ENCODE data around the gene DNASE2B. TPM values are rescaled to one million over a fixed set of nuclear protein-coding genes. Genes with fewer than 3 reads are reported as not detected.

DNASE2B gene
- total RNA-seq, 1 donor from 2014 or later, result not detected

DNA sequence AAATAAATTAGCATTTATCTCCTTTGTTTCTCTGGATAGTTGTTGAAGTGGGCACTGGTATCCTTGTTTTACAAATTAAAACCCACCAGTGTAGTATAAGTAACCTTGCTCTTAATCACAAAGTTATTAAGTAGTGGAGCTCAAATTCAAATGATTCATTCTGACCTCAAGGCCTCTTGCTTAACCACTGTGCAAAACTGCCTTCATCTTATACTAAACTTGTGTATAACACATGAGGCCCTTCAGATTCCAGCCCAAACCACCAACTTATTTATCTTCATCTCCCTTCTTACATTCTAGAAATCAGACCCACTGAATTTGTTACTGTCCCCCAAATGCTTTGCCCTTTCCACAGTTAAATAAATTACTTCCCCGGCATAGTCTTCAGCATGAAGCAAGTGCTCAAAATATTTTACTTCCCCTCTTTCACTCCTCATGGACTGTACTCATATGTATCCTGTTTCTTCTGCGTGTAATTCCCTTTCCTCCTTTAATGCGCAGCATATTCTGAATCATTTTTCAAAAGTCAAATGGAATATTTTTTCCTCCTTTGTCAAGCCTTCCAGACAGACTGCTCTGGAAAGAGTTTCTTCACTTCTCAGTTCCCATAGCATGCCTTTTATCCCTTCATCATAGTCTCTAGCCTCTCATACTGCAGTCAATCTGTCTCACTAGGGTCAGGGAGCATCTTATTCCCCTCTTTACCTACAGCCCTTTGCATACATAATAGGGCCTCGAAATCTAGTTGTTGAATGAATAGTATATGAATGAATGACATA is 19.0 kb upstream of the DNASE2B start:
- intact Hi-C loops (cut with DNase I), result no loop called here
- Histone ChIP-seq H3K4me3 (no peak overlapping the region), H3K4me1 (peaks cover 25% of the 10 kb centered on the region), H3K36me3 (no peaks in the 10 kb centered on the region), H3K27ac (no peak overlapping the region), H3K9me3 (no peaks in the 10 kb centered on the region), H3K27me3 (no peaks in the 10 kb centered on the region)
- no peak for TF ChIP-seq CTCF (IDR thresholded peaks at IDR 0.05)
- TF ChIP-seq POLR2AphosphoS5 (IDR thresholded peaks at IDR 0.05; ENCODE audit: insufficient read depth in 1 of 2, low read depth in 1 of 2), result no peak
- TF ChIP-seq POLR2A (IDR thresholded peaks at IDR 0.05), result no peak
- no peak for DNase-seq (ENCODE audit: extremely low spot score in 2 of 2)

- DNase-seq (ENCODE audit: extremely low spot score in 2 of 2), result no peak
- peaks cover 25% of the 10 kb centered on the region for H3K4me1 ChIP-seq
- H3K27me3 ChIP-seq, result no peaks in the 10 kb centered on the region
- intact Hi-C loops (cut with DNase I), result no loop called here
- H3K36me3 ChIP-seq, result no peaks in the 10 kb centered on the region
- TF ChIP-seq CTCF (IDR thresholded peaks at IDR 0.05) (no peak), POLR2AphosphoS5 (IDR thresholded peaks at IDR 0.05; ENCODE audit: insufficient read depth in 1 of 2, low read depth in 1 of 2) (no peak), POLR2A (IDR thresholded peaks at IDR 0.05) (no peak)
- H3K27ac ChIP-seq, result no peak overlapping the region
- H3K9me3 ChIP-seq, result no peaks in the 10 kb centered on the region
- no peak overlapping the region for H3K4me3 ChIP-seq
Measured at GRCh38 chr1:84379917-84380180, 18.4 kb upstream of the DNASE2B start.

DNA sequence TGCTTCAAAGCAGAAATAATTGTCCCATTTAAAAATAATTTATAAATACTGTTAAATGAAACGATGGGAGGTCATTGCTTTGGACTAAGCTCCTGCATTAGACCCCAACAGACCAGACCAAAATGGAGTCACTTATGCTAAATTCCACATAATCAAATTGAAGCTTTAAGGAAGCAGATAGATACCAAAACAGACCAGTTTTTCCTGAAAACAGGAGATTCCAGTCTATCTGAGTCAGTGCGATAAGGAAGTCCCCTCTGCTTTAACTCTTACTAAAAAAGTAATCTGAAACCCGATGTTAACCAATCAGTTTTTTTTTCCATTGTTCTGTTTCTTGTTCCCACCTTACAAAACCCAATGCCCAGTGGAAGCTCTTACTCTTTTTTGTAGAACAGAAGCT is 16.2 kb upstream of the DNASE2B start:
- no peak for TF ChIP-seq POLR2AphosphoS5 (IDR thresholded peaks at IDR 0.05; ENCODE audit: insufficient read depth in 1 of 2, low read depth in 1 of 2)
- no peak for TF ChIP-seq POLR2A (IDR thresholded peaks at IDR 0.05)
- TF ChIP-seq CTCF (IDR thresholded peaks at IDR 0.05), result no peak
- Histone ChIP-seq H3K36me3 (no peaks in the 10 kb centered on the region), H3K27me3 (no peaks in the 10 kb centered on the region), H3K27ac (no peak overlapping the region), H3K4me3 (no peak overlapping the region), H3K4me1 (peaks cover 10% of the 10 kb centered on the region), H3K9me3 (no peaks in the 10 kb centered on the region)
- no peak for DNase-seq (ENCODE audit: extremely low spot score in 2 of 2)
- intact Hi-C loops (cut with DNase I), result no loop called here

DNA sequence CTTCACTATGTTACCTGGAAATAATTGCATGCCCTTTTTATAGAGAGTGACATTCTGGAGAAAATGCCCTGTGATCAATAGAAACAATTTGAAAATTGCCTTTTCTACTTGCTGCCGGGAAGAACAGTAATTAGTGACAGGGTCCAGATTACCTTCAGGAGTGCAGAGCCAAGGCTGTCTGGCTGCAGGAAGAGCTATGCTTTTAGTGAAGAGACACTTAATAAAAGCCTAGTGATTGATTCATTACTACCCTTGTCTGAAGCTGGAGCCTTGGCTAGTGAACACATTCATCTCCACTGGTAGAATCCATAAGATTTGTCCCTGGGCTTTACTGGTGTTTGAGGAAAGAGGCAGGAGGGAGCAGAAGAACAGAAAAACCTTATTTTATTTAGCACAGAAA is 12.9 kb upstream of the DNASE2B start:
- no peaks in the 10 kb centered on the region for H3K36me3 ChIP-seq
- H3K27ac ChIP-seq, result no peak overlapping the region
- H3K4me3 ChIP-seq, result no peak overlapping the region
- no peaks in the 10 kb centered on the region for H3K27me3 ChIP-seq
- DNase-seq (ENCODE audit: extremely low spot score in 2 of 2), result no peak
- H3K9me3 ChIP-seq, result no peaks in the 10 kb centered on the region
- intact Hi-C loops (cut with DNase I), result no loop called here
- TF ChIP-seq POLR2AphosphoS5 (IDR thresholded peaks at IDR 0.05; ENCODE audit: insufficient read depth in 1 of 2, low read depth in 1 of 2) (no peak), CTCF (IDR thresholded peaks at IDR 0.05) (no peak), POLR2A (IDR thresholded peaks at IDR 0.05) (no peak)
- H3K4me1 ChIP-seq, result no peaks in the 10 kb centered on the region

- no peak for DNase-seq (ENCODE audit: extremely low spot score in 2 of 2)
- Histone ChIP-seq H3K27me3 (no peaks in the 10 kb centered on the region), H3K27ac (no peak overlapping the region), H3K9me3 (no peaks in the 10 kb centered on the region), H3K4me1 (no peaks in the 10 kb centered on the region), H3K36me3 (no peaks in the 10 kb centered on the region), H3K4me3 (no peak overlapping the region)
- intact Hi-C loops (cut with DNase I), result no loop called here
- no peak for TF ChIP-seq POLR2AphosphoS5 (IDR thresholded peaks at IDR 0.05; ENCODE audit: insufficient read depth in 1 of 2, low read depth in 1 of 2)
- no peak for TF ChIP-seq POLR2A (IDR thresholded peaks at IDR 0.05)
- TF ChIP-seq CTCF (IDR thresholded peaks at IDR 0.05), result no peak
Measured at GRCh38 chr1:84386716-84387479, 11.4 kb upstream of the DNASE2B start.

All from vagina (tissue), 2 donors.